ENCODE results near the gene ARHGEF11.

- TF ChIP-seq CTCF (IDR thresholded peaks at IDR 0.05) (no peak), ZFX (IDR thresholded peaks at IDR 0.05; ENCODE audit: borderline replicate concordance) (no peak)
These were observed 121.7 kb downstream of the ARHGEF11 start for GRCh38 chr1:156923670-156924477.

Data from 22Rv1 (cell line).